Large intestine (tissue), 3 donors: Measurements from ENCODE around the gene ATRN. TPM values are rescaled to one million over a fixed set of nuclear protein-coding genes. Genes with fewer than 3 reads are reported as not detected.
"Not testable (repeated sequence)": the region's sequence is repeated elsewhere in the genome, so short reads cannot be mapped to it uniquely, and the experiment has no call there.

Experiments
- DNase-seq, 2 donors: peaks; one replicate each; pipeline versions ENCODE4 v3.0.0 to v3.0.0-alpha.2; 2013
- H3K27ac ChIP-seq: one replicate; pipeline ENCODE4 v1.5.1; 2013; ENCODE audit warnings: low read length
- H3K27me3 ChIP-seq: 2 replicates; pipeline ENCODE4 v1.6.1; 2013; ENCODE audit warnings: low read length; ENCODE audit not compliant: control insufficient read depth, insufficient read depth
- H3K36me3 ChIP-seq: 2 replicates; pipeline ENCODE4 v1.6.1; 2013; ENCODE audit warnings: low read length; ENCODE audit not compliant: control insufficient read depth, insufficient read depth
- H3K4me1 ChIP-seq: one replicate; pipeline ENCODE4 v1.6.1; 2013; ENCODE audit warnings: low read length; ENCODE audit not compliant: control insufficient read depth, insufficient read depth
- H3K4me3 ChIP-seq: one replicate; pipeline ENCODE4 v1.5.1; 2013; ENCODE audit warnings: low read length
- H3K9me3 ChIP-seq: one replicate; pipeline ENCODE4 v1.6.1; 2013; ENCODE audit warnings: mild to moderate bottlenecking, low read depth, low read length, moderate library complexity; ENCODE audit not compliant: control insufficient read depth
- WGBS: methylation state at CpG from one replicate; pipeline ENCODE4 v1.1.5; 2013; ENCODE audit warnings: low lambda C conversion rate; ENCODE audit not compliant: insufficient coverage; 5-methylcytosine and 5-hydroxymethylcytosine counted together
- polyA plus RNA-seq: library from polyadenylated mRNA; unstranded; fragments of 120-200 nt; gene quantifications from one replicate; pipeline ENCODE4 v1.2.1, GENCODE V29; 2013

Gene ATRN
- polyA plus RNA-seq, 1 donor, result 89.2 TPM

GRCh38 chr20:3590164-3590563 is 119.3 kb downstream of the ATRN start:
- DNase-seq, result no peak
- peaks cover 3% of the 10 kb centered on the region for H3K9me3 ChIP-seq
- no CpG with 5 or more reads among the region's 1 CpG for WGBS
- H3K27me3 ChIP-seq, result no peaks in the 10 kb centered on the region
- H3K27ac ChIP-seq, result no peak overlapping the region
- H3K4me1 ChIP-seq, result no peaks in the 10 kb centered on the region
- no peak overlapping the region for H3K4me3 ChIP-seq
- peaks cover 59% of the 10 kb centered on the region for H3K36me3 ChIP-seq

GRCh38 chr20:3592931-3593330 is 122.1 kb downstream of the ATRN start:
- WGBS, result no CpG with 5 or more reads among the region's 4 CpGs
- peaks cover 64% of the 10 kb centered on the region for H3K36me3 ChIP-seq

DNA sequence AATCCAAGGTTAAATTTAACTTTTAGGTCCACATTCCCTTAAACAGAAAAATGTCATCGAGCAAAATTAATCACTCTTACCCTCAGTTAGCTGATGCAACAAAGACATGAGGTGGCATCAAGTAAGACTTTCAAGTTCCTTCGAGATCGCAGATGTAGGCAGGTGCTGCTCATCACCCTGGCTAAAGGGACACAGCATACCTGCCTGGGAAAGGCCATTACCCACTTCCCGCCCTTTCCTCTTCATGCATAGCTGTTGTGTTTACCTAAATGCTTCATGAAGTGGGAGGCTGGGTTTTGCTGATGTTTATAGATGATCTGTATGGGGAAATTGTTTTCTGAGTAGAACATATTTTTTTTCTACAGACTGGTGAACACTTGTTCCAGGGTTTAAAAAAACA is 124.7 kb downstream of the ATRN start:
- no peak overlapping the region for H3K4me3 ChIP-seq
- no peaks in the 10 kb centered on the region for H3K9me3 ChIP-seq
- peaks cover 66% of the 10 kb centered on the region for H3K36me3 ChIP-seq
- WGBS, result 82% methylated on average over 2 of the region's 4 CpGs
- DNase-seq, result no peak
- no peak overlapping the region for H3K27ac ChIP-seq
- no peaks in the 10 kb centered on the region for H3K4me1 ChIP-seq
- H3K27me3 ChIP-seq, result no peaks in the 10 kb centered on the region

More at GRCh38 chr20:3592931-3593330, 122.1 kb downstream of the ATRN start:
- Histone ChIP-seq H3K9me3 (no peaks in the 10 kb centered on the region), H3K27ac (no peak overlapping the region), H3K4me1 (no peaks in the 10 kb centered on the region), H3K27me3 (no peaks in the 10 kb centered on the region), H3K4me3 (no peak overlapping the region)
- no peak for DNase-seq

DNA sequence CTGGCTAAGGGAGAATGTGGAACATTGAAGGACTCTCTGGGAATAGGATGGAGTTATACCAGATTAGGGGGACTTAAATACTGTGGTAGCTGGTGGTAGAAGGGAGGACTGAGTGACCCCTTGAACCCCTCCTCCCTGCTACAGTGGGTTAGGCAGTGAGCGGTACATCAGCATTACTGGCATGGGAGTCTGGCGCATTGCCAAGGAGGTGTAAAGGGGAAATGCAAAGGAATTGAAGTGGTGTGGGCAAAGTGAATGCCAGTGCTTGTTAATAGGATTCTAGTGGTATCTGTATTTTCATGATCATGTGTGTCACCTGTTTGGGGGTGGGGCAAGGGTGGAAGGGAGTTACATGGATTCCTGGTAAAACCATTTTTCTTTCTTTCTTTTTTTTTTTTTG is 132.3 kb downstream of the ATRN start:
- no CpG with 5 or more reads among the region's 2 CpGs for WGBS
- peaks cover 55% of the 10 kb centered on the region for H3K36me3 ChIP-seq

DNA sequence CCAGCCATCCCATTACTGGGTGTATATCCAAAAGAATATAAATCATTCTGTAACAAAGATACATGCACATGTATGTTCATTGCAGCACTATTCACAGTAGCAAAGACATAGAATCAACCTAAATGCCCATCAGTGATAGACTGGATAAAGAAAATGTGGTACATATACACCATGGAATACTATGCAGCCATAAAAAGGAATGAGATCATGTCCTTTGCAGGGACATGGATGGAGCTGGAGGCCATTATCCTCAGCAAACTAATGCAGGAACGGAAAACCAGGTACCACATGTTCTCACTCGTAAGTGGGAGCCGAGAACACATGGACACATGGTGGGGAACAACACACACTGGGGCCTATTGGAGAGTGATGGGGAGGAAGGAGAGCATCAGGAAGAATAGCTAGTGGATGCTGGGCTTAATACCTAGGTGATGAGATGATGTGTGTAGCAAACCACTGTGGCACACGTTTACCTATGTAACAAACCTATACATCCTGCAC is 134.6 kb downstream of the ATRN start:
- not testable (repeated sequence) for H3K4me3 ChIP-seq, DNase-seq, H3K27ac ChIP-seq, H3K27me3 ChIP-seq, H3K9me3 ChIP-seq, H3K4me1 ChIP-seq
- peaks cover 53% of the 10 kb centered on the region for H3K36me3 ChIP-seq
- WGBS, result no CpG with 5 or more reads among the region's 4 CpGs

More for the DNA sequence above, 132.3 kb downstream of the ATRN start:
- Histone ChIP-seq H3K9me3 (no peaks in the 10 kb centered on the region), H3K27me3 (no peaks in the 10 kb centered on the region), H3K4me3 (no peak overlapping the region), H3K27ac (no peak overlapping the region), H3K4me1 (no peaks in the 10 kb centered on the region)
- no peak for DNase-seq

DNA sequence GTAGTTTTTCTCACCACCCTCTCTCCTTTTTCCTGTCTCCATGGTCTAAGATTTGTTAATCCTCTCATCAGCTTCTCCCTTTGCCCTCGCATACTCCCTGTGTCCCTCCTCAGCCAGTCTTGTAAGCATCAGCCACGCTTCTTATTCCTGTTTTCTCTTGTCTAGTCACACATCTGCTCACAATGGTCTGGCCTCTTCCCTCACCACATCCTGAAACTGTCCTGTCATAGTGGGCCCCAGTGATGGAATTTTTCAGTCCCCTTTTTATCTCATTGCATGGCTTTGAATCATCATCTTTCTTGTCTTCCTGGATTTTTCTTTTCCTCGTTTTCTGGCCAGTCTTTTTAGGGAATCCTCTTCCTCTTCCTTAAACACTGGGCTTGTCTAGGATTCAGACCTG is 135.2 kb downstream of the ATRN start:
- Histone ChIP-seq H3K27me3 (no peaks in the 10 kb centered on the region), H3K4me1 (no peaks in the 10 kb centered on the region), H3K36me3 (peaks cover 48% of the 10 kb centered on the region), H3K27ac (no peak overlapping the region), H3K9me3 (no peaks in the 10 kb centered on the region), H3K4me3 (no peak overlapping the region)
- 82% methylated on average over 3 of the region's 3 CpGs for WGBS
- DNase-seq, result no peak

- H3K27ac ChIP-seq, result no peak overlapping the region
- WGBS, result no CpG with 5 or more reads among the region's 1 CpG
- no peaks in the 10 kb centered on the region for H3K9me3 ChIP-seq
- H3K4me1 ChIP-seq, result no peaks in the 10 kb centered on the region
- no peak for DNase-seq
- H3K36me3 ChIP-seq, result peaks cover 28% of the 10 kb centered on the region
- H3K27me3 ChIP-seq, result no peaks in the 10 kb centered on the region
- no peak overlapping the region for H3K4me3 ChIP-seq
Observed at GRCh38 chr20:3611901-3612300, 141.1 kb downstream of the ATRN start.

DNA sequence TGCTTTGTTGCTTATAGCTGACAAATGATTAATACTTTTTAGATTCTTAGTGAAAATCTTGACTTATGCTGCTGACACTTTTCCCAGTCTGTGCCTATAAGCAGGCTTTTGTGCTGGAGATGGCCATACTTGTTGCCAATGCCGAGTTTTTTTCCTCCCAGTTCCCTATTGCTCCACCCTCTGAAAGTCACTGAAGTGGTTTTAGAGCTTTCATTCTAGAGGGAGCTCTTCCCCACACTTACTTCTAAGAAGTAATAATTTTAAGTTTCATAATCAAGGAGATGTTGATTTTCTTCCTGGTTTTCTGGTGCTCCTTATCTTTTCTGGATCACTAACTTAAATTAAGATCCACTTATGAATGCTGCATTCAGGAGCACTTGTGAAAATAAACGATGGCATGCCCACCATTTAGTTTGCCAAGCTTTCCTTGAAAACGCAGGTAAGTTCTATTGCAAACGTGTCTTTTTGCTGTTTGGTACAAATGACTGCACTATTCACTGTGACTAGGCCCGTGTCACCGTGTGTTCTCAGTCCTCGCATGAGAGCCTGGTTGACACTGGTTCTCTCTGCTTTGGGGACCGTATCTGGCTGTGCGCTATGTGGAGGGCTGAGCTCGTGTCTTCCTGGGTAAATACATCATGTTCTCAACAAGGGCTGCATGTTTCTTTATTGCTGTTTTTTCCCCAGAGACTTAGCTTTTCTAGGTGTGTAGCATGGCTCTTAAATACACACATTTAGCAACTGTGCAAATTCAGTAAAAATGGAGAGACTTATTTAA is 142.2 kb downstream of the ATRN start:
- no peak overlapping the region for H3K27ac ChIP-seq
- peaks cover 27% of the 10 kb centered on the region for H3K36me3 ChIP-seq
- H3K4me3 ChIP-seq, result no peak overlapping the region
- no peaks in the 10 kb centered on the region for H3K4me1 ChIP-seq
- H3K9me3 ChIP-seq, result no peaks in the 10 kb centered on the region
- no peaks in the 10 kb centered on the region for H3K27me3 ChIP-seq
- no peak for DNase-seq
- WGBS, result 87% methylated on average over 3 of the region's 10 CpGs

DNA sequence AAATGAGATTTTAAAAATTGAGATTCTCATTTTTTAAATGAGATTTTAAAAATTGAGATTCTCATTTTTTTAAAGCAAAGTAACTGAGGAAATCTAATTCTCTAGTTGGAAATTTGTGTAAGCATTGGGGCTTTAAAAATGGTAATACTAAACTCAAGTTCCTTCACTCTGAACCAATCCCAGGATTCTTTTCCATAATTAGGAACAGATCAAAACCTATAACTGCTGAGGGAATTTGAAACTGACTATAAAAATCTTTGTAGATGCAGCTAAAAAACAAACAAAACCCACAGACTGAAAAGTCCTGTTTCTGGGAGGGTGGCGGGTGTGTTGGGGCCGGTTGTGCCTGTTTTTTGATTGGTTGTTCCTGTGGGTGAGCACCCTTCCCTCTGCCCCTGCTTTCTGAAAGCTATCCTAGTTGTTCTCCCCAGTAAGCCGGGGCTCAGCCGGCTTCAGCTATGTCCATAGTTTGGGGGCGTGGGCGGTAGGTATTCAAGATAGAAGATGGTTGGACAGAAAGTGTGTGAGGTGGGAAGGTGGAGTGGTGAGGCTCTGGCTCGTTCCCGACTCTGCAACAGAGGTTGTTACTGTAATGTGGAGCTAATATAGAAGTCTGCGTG is 143.1 kb downstream of the ATRN start:
- no peaks in the 10 kb centered on the region for H3K9me3 ChIP-seq
- H3K27me3 ChIP-seq, result no peaks in the 10 kb centered on the region
- H3K4me1 ChIP-seq, result no peaks in the 10 kb centered on the region
- WGBS, result 100% methylated on average over 1 of the region's 9 CpGs
- H3K4me3 ChIP-seq, result no peak overlapping the region
- no peak for DNase-seq
- H3K36me3 ChIP-seq, result peaks cover 27% of the 10 kb centered on the region
- no peak overlapping the region for H3K27ac ChIP-seq

DNA sequence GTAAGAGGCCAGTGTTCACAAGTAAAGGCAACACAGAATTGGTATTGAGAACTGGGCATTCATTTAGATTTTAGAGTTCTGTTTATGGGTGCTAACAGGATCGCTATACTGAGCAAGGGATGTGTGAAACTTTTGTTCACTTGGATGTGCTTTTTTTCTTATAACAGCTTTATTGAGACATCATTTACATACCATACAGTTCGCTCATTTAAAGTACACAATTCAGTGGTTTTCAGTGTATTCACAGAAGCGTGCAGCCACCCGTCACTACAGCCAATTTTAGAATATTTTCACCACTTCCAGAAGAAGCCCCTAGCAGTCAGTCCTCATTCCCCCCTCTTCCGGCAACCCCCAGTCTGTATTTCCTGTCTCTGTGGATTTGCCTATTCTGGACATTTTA is 143.6 kb downstream of the ATRN start:
- DNase-seq, result no peak

More for the DNA sequence above, 143.6 kb downstream of the ATRN start:
- H3K4me1 ChIP-seq, result no peaks in the 10 kb centered on the region
- peaks cover 29% of the 10 kb centered on the region for H3K36me3 ChIP-seq
- WGBS, result no CpG with 5 or more reads among the region's 5 CpGs
- H3K9me3 ChIP-seq, result no peaks in the 10 kb centered on the region
- no peak overlapping the region for H3K27ac ChIP-seq
- no peak overlapping the region for H3K4me3 ChIP-seq
- H3K27me3 ChIP-seq, result no peaks in the 10 kb centered on the region
